GM19467 (cell line): Measurements from ENCODE around the gene ADAT2.
A peak's percentile ranks its signal among the peaks of the same experiment; 100 is the strongest.
"Not testable (repeated sequence)": the region's sequence is repeated elsewhere in the genome, so short reads cannot be mapped to it uniquely, and the experiment has no call there.

Experiments used
- ATAC-seq: cut with Tn5 transposase; IDR thresholded peaks from one replicate; pipeline ENCODE4 v1.9.1; 2021; ENCODE audit warnings: mild to moderate bottlenecking, moderate library complexity; ENCODE audit not compliant: unreplicated experiment

ADAT2 gene

GRCh38 chr6:143450453-143451371 lies at the start of gene ADAT2, which contains the start of gene PEX3:
Gene ADAT2, minus strand, starts transcription at chr6:143450695. Its CDS starts 37 bp downstream, at chr6:143450658.
Gene PEX3, plus strand, starts transcription at chr6:143450805. Its CDS starts 238 bp downstream, at chr6:143451043.
- ATAC-seq: peak; percentile 98

GRCh38 chr6:143498428-143498827 lies 47.9 kb upstream of the ADAT2 start:
- no peak for ATAC-seq

GRCh38 chr6:143496974-143497373 lies 46.5 kb upstream of the ADAT2 start:
- ATAC-seq: no peak

- ATAC-seq: no peak
Measured at GRCh38 chr6:143490775-143491174, 40.3 kb upstream of the ADAT2 start.

- ATAC-seq: no peak
Measured at GRCh38 chr6:143490244-143490643, 39.7 kb upstream of the ADAT2 start.

- no peak for ATAC-seq
Measured at GRCh38 chr6:143486752-143487151, 36.3 kb upstream of the ADAT2 start.

GRCh38 chr6:143485967-143486366 lies 35.5 kb upstream of the ADAT2 start:
- ATAC-seq: no peak

- no peak for ATAC-seq
Measured at GRCh38 chr6:143482593-143482992, 32.1 kb upstream of the ADAT2 start.

GRCh38 chr6:143478479-143479062 lies 28.1 kb upstream of the ADAT2 start:
- ATAC-seq: no peak

GRCh38 chr6:143476545-143476944 lies 26.1 kb upstream of the ADAT2 start:
- no peak for ATAC-seq

- no peak for ATAC-seq
Measured at GRCh38 chr6:143471822-143472221, 21.3 kb upstream of the ADAT2 start.

GRCh38 chr6:143468823-143469222 lies 18.3 kb upstream of the ADAT2 start:
- not testable (repeated sequence) for ATAC-seq

GRCh38 chr6:143468026-143468425 lies 17.5 kb upstream of the ADAT2 start:
- ATAC-seq: no peak

- ATAC-seq: no peak
Measured at GRCh38 chr6:143465546-143465945, 15.1 kb upstream of the ADAT2 start.

- no peak for ATAC-seq
Measured at GRCh38 chr6:143457563-143458359, 7.3 kb upstream of the ADAT2 start.

- no peak for ATAC-seq
Measured at GRCh38 chr6:143451531-143451930, 1.0 kb upstream of the ADAT2 start.

- peak; percentile 4 for ATAC-seq
Measured at GRCh38 chr6:143449714-143450452, 612 bp downstream of the ADAT2 start.

- no peak for ATAC-seq
Measured at GRCh38 chr6:143449082-143449713, 1.3 kb downstream of the ADAT2 start.

GRCh38 chr6:143447865-143448264 lies 2.6 kb downstream of the ADAT2 start:
- not testable (repeated sequence) for ATAC-seq

GRCh38 chr6:143443096-143443495 lies 7.4 kb downstream of the ADAT2 start:
- ATAC-seq: no peak
